Brain microvascular endothelial cell (primary cell): ENCODE measurements around the gene EPHA6.

Experiments used
- DNase-seq: peaks from one replicate; pipeline ENCODE4 v3.0.0-alpha.2; 2020
- H3K27ac ChIP-seq: fragments of 250-450 bp; sonication (Bioruptor Pico); 2 replicates; pipeline ENCODE4 v1.5.1; 2020; ENCODE audit warnings: mild to moderate bottlenecking, moderate library complexity
- H3K27me3 ChIP-seq: fragments of 250-450 bp; sonication (Bioruptor Pico); replicated peaks from 2 replicates; pipeline ENCODE4 v1.5.1; 2020; ENCODE audit warnings: mild to moderate bottlenecking
- H3K36me3 ChIP-seq: fragments of 250-450 bp; sonication (Bioruptor Pico); replicated peaks from 2 replicates; pipeline ENCODE4 v1.5.1; 2020; ENCODE audit warnings: mild to moderate bottlenecking
- H3K4me3 ChIP-seq: 2 replicates; pipeline ENCODE4 v1.5.1; 2011; ENCODE audit warnings: low read depth, mild to moderate bottlenecking, control low read depth, low read length, moderate library complexity
- CTCF ChIP-seq: IDR thresholded peaks from 2 replicates; pipeline ENCODE4 v1.5.1; 2011; ENCODE audit warnings: low read depth, mild to moderate bottlenecking, moderate library complexity, low read length, control low read depth, inconsistent platforms; ENCODE audit errors: missing control alignments
- in situ Hi-C: cut with HindIII; loops from 2 replicates; pipeline ENCODE4 v1.10.0; 2017; ENCODE audit warnings: low sequenced_read_pairs, low pct_ligation_motif_present

The EPHA6 gene

GRCh38 chr3:97694876-97695275, 880.5 kb downstream of the EPHA6 start:
- H3K4me3 ChIP-seq, result no peak overlapping the region
- in situ Hi-C loops, result no loop called here
- TF ChIP-seq CTCF, result no peak
- no peaks in the 10 kb centered on the region for H3K36me3 ChIP-seq
- H3K27me3 ChIP-seq, result no peaks in the 10 kb centered on the region
- no peak overlapping the region for H3K27ac ChIP-seq
- DNase-seq, result no peak

- no peak overlapping the region for H3K27ac ChIP-seq
- no peaks in the 10 kb centered on the region for H3K36me3 ChIP-seq
- in situ Hi-C loops, result no loop called here
- no peak for DNase-seq
- no peak overlapping the region for H3K4me3 ChIP-seq
- no peak for TF ChIP-seq CTCF
- no peaks in the 10 kb centered on the region for H3K27me3 ChIP-seq
Measured at GRCh38 chr3:97698691-97699090, 884.3 kb downstream of the EPHA6 start.

GRCh38 chr3:97699889-97700288, 885.5 kb downstream of the EPHA6 start:
- in situ Hi-C loops, result no loop called here
- no peak for TF ChIP-seq CTCF
- no peak overlapping the region for H3K4me3 ChIP-seq
- H3K27ac ChIP-seq, result no peak overlapping the region
- DNase-seq, result no peak
- H3K27me3 ChIP-seq, result no peaks in the 10 kb centered on the region
- no peaks in the 10 kb centered on the region for H3K36me3 ChIP-seq

- H3K27ac ChIP-seq, result no peak overlapping the region
- no peak for TF ChIP-seq CTCF
- no peaks in the 10 kb centered on the region for H3K27me3 ChIP-seq
- DNase-seq, result no peak
- in situ Hi-C loops, result no loop called here
- H3K4me3 ChIP-seq, result no peak overlapping the region
- no peaks in the 10 kb centered on the region for H3K36me3 ChIP-seq
Measured at GRCh38 chr3:97705764-97706163, 891.4 kb downstream of the EPHA6 start.

GRCh38 chr3:97706226-97706625, 891.8 kb downstream of the EPHA6 start:
- H3K36me3 ChIP-seq, result no peaks in the 10 kb centered on the region
- no peak overlapping the region for H3K27ac ChIP-seq
- no peak overlapping the region for H3K4me3 ChIP-seq
- in situ Hi-C loops, result no loop called here
- H3K27me3 ChIP-seq, result no peaks in the 10 kb centered on the region
- DNase-seq, result no peak
- TF ChIP-seq CTCF, result no peak

- no peak for DNase-seq
- TF ChIP-seq CTCF, result no peak
- Histone ChIP-seq H3K4me3 (no peak overlapping the region), H3K36me3 (no peaks in the 10 kb centered on the region), H3K27me3 (no peaks in the 10 kb centered on the region), H3K27ac (no peak overlapping the region)
- in situ Hi-C loops, result no loop called here
Measured at GRCh38 chr3:97711654-97712053, 897.3 kb downstream of the EPHA6 start.
